OCI-LY1 (cell line): ENCODE data around the gene VSIG4.

Experiments used
- EZH2 ChIP-seq: fragments of 200-600 bp; sonication (generic), shearing (Covaris generic); IDR thresholded peaks from 2 replicates; pipeline ENCODE4 v1.8.0; 2017; ENCODE audit warnings: borderline replicate concordance, mixed run types, mild to moderate bottlenecking, antibody characterized with exemption, low read length, moderate library complexity, mixed read lengths
- TF ChIP-seq, protein P1 (sequence below): fragments of 200-600 bp; sonication (generic), shearing (Covaris generic); IDR thresholded peaks from 2 replicates; pipeline ENCODE4 v1.5.1; 2017; ENCODE audit warnings: mild to moderate bottlenecking, antibody characterized with exemption, low read length, moderate library complexity, mixed read lengths

DNA sequence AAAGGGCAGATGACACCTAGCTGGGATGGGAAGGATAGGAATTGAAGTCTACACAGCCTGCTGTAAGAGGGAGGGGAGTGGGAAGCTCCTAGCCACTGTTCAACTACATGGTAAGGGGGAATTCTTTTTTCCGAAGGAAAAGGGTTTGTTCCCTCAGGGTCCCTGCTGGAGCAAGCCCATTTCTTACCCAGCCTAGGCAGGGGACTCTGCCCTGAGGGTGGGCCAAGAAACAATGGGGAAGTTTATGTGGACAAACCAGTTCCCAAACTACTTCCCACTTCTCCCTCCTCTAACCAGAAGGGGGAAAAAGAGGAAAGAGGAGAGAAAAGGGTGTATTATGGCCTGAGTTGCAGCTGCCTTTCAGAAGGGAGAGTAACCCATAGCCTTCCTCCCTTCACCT, 13.5 kb upstream of the VSIG4 start:
- no peak for TF ChIP-seq EZH2
- TF ChIP-seq, protein P1, sequence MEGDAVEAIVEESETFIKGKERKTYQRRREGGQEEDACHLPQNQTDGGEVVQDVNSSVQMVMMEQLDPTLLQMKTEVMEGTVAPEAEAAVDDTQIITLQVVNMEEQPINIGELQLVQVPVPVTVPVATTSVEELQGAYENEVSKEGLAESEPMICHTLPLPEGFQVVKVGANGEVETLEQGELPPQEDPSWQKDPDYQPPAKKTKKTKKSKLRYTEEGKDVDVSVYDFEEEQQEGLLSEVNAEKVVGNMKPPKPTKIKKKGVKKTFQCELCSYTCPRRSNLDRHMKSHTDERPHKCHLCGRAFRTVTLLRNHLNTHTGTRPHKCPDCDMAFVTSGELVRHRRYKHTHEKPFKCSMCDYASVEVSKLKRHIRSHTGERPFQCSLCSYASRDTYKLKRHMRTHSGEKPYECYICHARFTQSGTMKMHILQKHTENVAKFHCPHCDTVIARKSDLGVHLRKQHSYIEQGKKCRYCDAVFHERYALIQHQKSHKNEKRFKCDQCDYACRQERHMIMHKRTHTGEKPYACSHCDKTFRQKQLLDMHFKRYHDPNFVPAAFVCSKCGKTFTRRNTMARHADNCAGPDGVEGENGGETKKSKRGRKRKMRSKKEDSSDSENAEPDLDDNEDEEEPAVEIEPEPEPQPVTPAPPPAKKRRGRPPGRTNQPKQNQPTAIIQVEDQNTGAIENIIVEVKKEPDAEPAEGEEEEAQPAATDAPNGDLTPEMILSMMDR = no peak
